K562 (cell line): ENCODE results near the gene TYROBP. TPM values are rescaled to one million over a fixed set of nuclear protein-coding genes. Genes with fewer than 3 reads are reported as not detected.

ENCODE experiments used
- ATAC-seq: fragments of 200-7000 bp; cut with Tn5 transposase; 3 replicates; pipeline ENCODE4 v1.9.1; 2020; ENCODE audit warnings: moderate library complexity
- BruUV-seq: library from RNA; stranded (reverse); fragments of 400-500 nt; replicated peaks from 2 replicates; lab custom pipeline; 2021; lab: Mats Ljungman, UMichigan
- CTCF ChIA-PET: fragments of 300-600 bp; formaldehyde crosslinking; extraction: SDS; loops from one replicate; lab custom pipeline; 2021; ENCODE audit warnings: low intra/inter-chr PET ratio; lab: Yijun Ruan, JAX
- POLR2A ChIA-PET: fragments of 300-600, 350-650 bp; sonication (Branson Sonifier 250); formaldehyde crosslinking; extraction: SDS; loops from one replicate; lab custom pipeline; 2021; ENCODE audit warnings: antibody characterized with exemption, inconsistent platforms; lab: Yijun Ruan, JAX
- DNase-seq, 4 experiments: peaks; one replicate each; pipeline versions ENCODE4 v3.0.0 to v3.0.0-alpha.2; 2011 to 2018; ENCODE audit warnings: low spot score in 3 of 4, mixed read lengths in 3 of 4; ENCODE audit errors: extremely low read depth in 1 of 4
- FAIRE-seq: peaks from 2 replicates; lab custom pipeline; 2011; peaks lifted over from hg19 to GRCh38; lab: Jason Lieb, UNC
- H2AFZ ChIP-seq: 2 replicates; pipeline ENCODE4 v1.6.0; 2011; ENCODE audit warnings: low read depth, low read length, control low read depth, inconsistent platforms
- H3K27ac ChIP-seq: fragments of 200-600 bp; 3 replicates; pipeline ENCODE4 v1.8.0; 2011; ENCODE audit warnings: low read depth, mild to moderate bottlenecking, control low read depth, inconsistent platforms, low read length, moderate library complexity, mixed read lengths; ENCODE audit errors: extremely low read depth
- H3K27me3 ChIP-seq, 2 experiments: fragments of 300-600 bp in 1 of 2; 2 replicates in 1 of 2; 3 replicates in 1 of 2; pipeline versions ENCODE4 v1.6.0 to v1.8.0; 2011; ENCODE audit warnings: inconsistent platforms in 2 of 2, low read length in 2 of 2, mild to moderate bottlenecking in 1 of 2, mixed read lengths in 1 of 2, moderate library complexity in 1 of 2; ENCODE audit not compliant: control insufficient read depth in 2 of 2, insufficient read depth in 2 of 2
- H3K36me3 ChIP-seq: fragments of 300-600 bp; 3 replicates; pipeline ENCODE4 v1.8.0; 2011; ENCODE audit warnings: mild to moderate bottlenecking, low read length, inconsistent platforms; ENCODE audit not compliant: control insufficient read depth, insufficient read depth
- H3K4me1 ChIP-seq, 2 experiments: fragments of 200-600 bp in 1 of 2; replicated peaks in 1 of 2; 2 replicates in 1 of 2; 3 replicates in 1 of 2; pipeline versions ENCODE4 v1.5.1 to v1.8.0; 2011; ENCODE audit warnings: inconsistent platforms in 2 of 2, low read length in 2 of 2, mild to moderate bottlenecking in 1 of 2, mixed read lengths in 1 of 2, moderate library complexity in 1 of 2; ENCODE audit not compliant: control insufficient read depth in 2 of 2, insufficient read depth in 2 of 2
- H3K4me2 ChIP-seq: 2 replicates; pipeline ENCODE4 v1.6.1; 2011; ENCODE audit warnings: low read length, control low read depth, inconsistent platforms, mixed read lengths; ENCODE audit not compliant: insufficient read depth
- H3K4me3 ChIP-seq: fragments of 200-600 bp; sonication (generic), shearing (Covaris generic); 2 replicates; pipeline ENCODE4 v1.5.1; 2016; ENCODE audit warnings: control low read depth, inconsistent platforms
- H3K79me2 ChIP-seq: fragments of 200-600 bp; 3 replicates; pipeline ENCODE4 v1.8.0; 2011; ENCODE audit warnings: low read length, inconsistent platforms; ENCODE audit not compliant: control insufficient read depth, insufficient read depth
- H3K9ac ChIP-seq, 2 experiments: 2 replicates each; pipeline versions ENCODE4 v1.6.0 to v1.6.1; 2011; ENCODE audit warnings: low read depth in 2 of 2, low read length in 2 of 2, control low read depth in 1 of 2, inconsistent platforms in 1 of 2, mild to moderate bottlenecking in 1 of 2, mixed read lengths in 1 of 2; ENCODE audit not compliant: insufficient read depth in 1 of 2
- H3K9me1 ChIP-seq: one replicate; pipeline ENCODE4 v1.6.0; 2011; ENCODE audit warnings: inconsistent platforms, mild to moderate bottlenecking, low read length, moderate library complexity; ENCODE audit not compliant: control insufficient read depth, insufficient read depth
- H3K9me3 ChIP-seq: replicated peaks from 2 replicates; pipeline ENCODE4 v1.5.1; 2011; ENCODE audit warnings: low read depth, low read length, inconsistent platforms; ENCODE audit not compliant: control insufficient read depth, insufficient read depth
- H4K20me1 ChIP-seq: replicated peaks from 2 replicates; pipeline ENCODE4 v1.6.1; 2011; ENCODE audit warnings: low read length, inconsistent platforms, mixed read lengths; ENCODE audit not compliant: control insufficient read depth, insufficient read depth
- ARID2 ChIP-seq: fragments of 450-650 bp; IDR thresholded peaks from 2 replicates; pipeline ENCODE4 v1.6.1; 2017; ENCODE audit warnings: antibody characterized with exemption, mild to moderate bottlenecking
- CC2D1A ChIP-seq: fragments of 450-650 bp; IDR thresholded peaks from 2 replicates; pipeline ENCODE4 v1.6.1; 2017; ENCODE audit warnings: mild to moderate bottlenecking
- CTCFL ChIP-seq: IDR thresholded peaks from 2 replicates; pipeline ENCODE4 v1.6.1; 2011; ENCODE audit warnings: borderline replicate concordance, low read depth, mild to moderate bottlenecking, moderate library complexity, low read length; ENCODE audit not compliant: insufficient read depth, poor library complexity, severe bottlenecking
- DEAF1 ChIP-seq: fragments of 450-650 bp; formaldehyde crosslinking; IDR thresholded peaks from 2 replicates; pipeline ENCODE4 v1.4.0; 2020; ENCODE audit warnings: mild to moderate bottlenecking, moderate library complexity
- MAX ChIP-seq: sonication (generic); formaldehyde crosslinking; IDR thresholded peaks from 2 replicates; pipeline ENCODE4 v1.9.0; 2022; ENCODE audit warnings: mild to moderate bottlenecking, missing genetic modification reagents
- PBX2 ChIP-seq, 2 experiments: IDR thresholded peaks in 1 of 2; conservative IDR thresholded peaks in 1 of 2; 2 replicates each; pipeline ENCODE4 v1.6.1; 2016; ENCODE audit warnings: low read depth in 2 of 2, mild to moderate bottlenecking in 1 of 2, missing compliant biosample characterization in 1 of 2, missing genetic modification characterization in 1 of 2, moderate library complexity in 1 of 2
- RAD21 ChIP-seq, 2 experiments: fragments of 250-450 bp in 1 of 2; fragments of 450-650 bp in 1 of 2; sonication (Bioruptor Pico) in 1 of 2; formaldehyde crosslinking in 1 of 2; IDR thresholded peaks in 1 of 2; conservative IDR thresholded peaks in 1 of 2; 2 replicates each; pipeline versions ENCODE4 v1.4.0 to v1.8.0; 2020 to 2022; ENCODE audit warnings: mild to moderate bottlenecking in 2 of 2, moderate library complexity in 1 of 2
- SIN3B ChIP-seq: fragments of 450-650 bp; IDR thresholded peaks from 2 replicates; pipeline ENCODE4 v1.6.1; 2017; ENCODE audit warnings: low read depth, mild to moderate bottlenecking, moderate library complexity
- TCF7 ChIP-seq: sonication (generic); IDR thresholded peaks from 2 replicates; pipeline ENCODE4 v1.6.1; 2016; ENCODE audit warnings: antibody characterized with exemption, borderline replicate concordance
- ZFP91 ChIP-seq: sonication (generic); formaldehyde crosslinking; IDR thresholded peaks from 2 replicates; pipeline ENCODE4 v1.8.0; 2022; ENCODE audit warnings: mild to moderate bottlenecking, missing genetic modification reagents
- WGBS: fragments of 100-300 bp; shearing (Covaris generic); methylation state at CpG from one replicate; pipeline ENCODE4 v1.1.6; 2016; ENCODE audit warnings: low coverage, mixed read lengths; ENCODE audit not compliant: insufficient coverage; ENCODE audit errors: missing lambda C conversion rate; 5-methylcytosine and 5-hydroxymethylcytosine counted together
- in situ Hi-C: fragments of 300-500 bp; cut with MboI; formaldehyde crosslinking; loops from 4 replicates; pipeline ENCODE4 v1.15.0; 2018; ENCODE audit warnings: inconsistent platforms, mixed read lengths
- intact Hi-C: fragments of 100-400 bp; cut with micrococcal nuclease; formaldehyde crosslinking; loops from 2 replicates; pipeline ENCODE4 v1.14.2; 2022
- polyA plus RNA-seq, 8 experiments: library from polyadenylated mRNA; depleted of rRNA in 4 of 8; stranded (reverse) in 5 of 8; unstranded in 3 of 8; fragments of >200 nt; fragmentation: Nextera tagmentation in 2 of 8; fragmentation: Illumina TruSeq in 1 of 8; extraction: Ambion mirVana in 2 of 8; extraction: Trizol in 1 of 8; gene quantifications; 2 replicates each; pipeline versions ENCODE4 v1.2.1 to v1.2.3, GENCODE V29; 2011 to 2014; ENCODE audit warnings: inconsistent platforms in 1 of 8, missing spikeins in 1 of 8
- total RNA-seq, 7 experiments: library from RNA; depleted of rRNA in 6 of 7; stranded (reverse); fragments of >200 nt in 6 of 7; fragmentation: Illumina TruSeq in 2 of 7; extraction: Trizol in 2 of 7; gene quantifications; 2 replicates each; pipeline versions ENCODE4 v1.2.1 to v1.2.3, GENCODE V29; 2011 to 2021; ENCODE audit warnings: low replicate concordance in 1 of 7

Gene TYROBP
- total and polyA plus RNA-seq, 9 of the 15 experiments (the other 6 are each of a cell fraction or from before 2014, with no cell fraction given): 0.72 to 8.2 (median 2.4) TPM

- H3K9ac ChIP-seq: no peak overlapping the region
- H2AFZ ChIP-seq: no peak overlapping the region
- peaks cover 8 to 12% of the 10 kb centered on the region in 2 experiments; a peak in 4 of 5 replicates for H3K4me1 ChIP-seq
- POLR2A ChIA-PET: interaction anchor here (0.7 kb wide), 1 partner anchor 12 kb away, joined by 3 read pairs; no protein-coding TSS in a partner anchor
- CTCF ChIA-PET: interaction anchor here (0.5 to 3.2 kb wide), 7 partner anchors 12 to 62 kb away, joined by 3 to 42 read pairs (median 5); no protein-coding TSS in a partner anchor
- FAIRE-seq (peak; percentile 85), DNase-seq (peak; percentile 45 to 68 (median 52)), ATAC-seq (peak; percentile 44; the same call in 1 of the 3 replicates)
- H3K9me1 ChIP-seq: no peaks in the 10 kb centered on the region
- no peak overlapping the region for H3K4me2 ChIP-seq
- H3K27ac ChIP-seq: no peak overlapping the region
- H3K27me3 ChIP-seq: peaks cover 9 to 19% of the 10 kb centered on the region in 2 experiments; a peak in 4 of 5 replicates
- H3K79me2 ChIP-seq: no peaks in the 10 kb centered on the region
- H4K20me1 ChIP-seq: peaks cover 8% of the 10 kb centered on the region; the same call in 1 of the 2 replicates
- BruUV-seq: no TSS peak
- H3K36me3 ChIP-seq: no peaks in the 10 kb centered on the region
- in situ Hi-C loops: no loop called here
- no peak overlapping the region for H3K4me3 ChIP-seq
- no peaks in the 10 kb centered on the region for H3K9me3 ChIP-seq
- intact Hi-C loops: loop anchor here (1.0 kb wide), 1 partner anchor 49 kb away; no protein-coding TSS in a partner anchor
- WGBS: 3% methylated on average over 8 of the region's 8 CpGs
- peak; percentile 91 to 94 for TF ChIP-seq RAD21 (CRISPR knock-in tag; conservative IDR thresholded peaks at IDR 0.05 in 1 of 2, IDR thresholded peaks at IDR 0.05 in 1 of 2)
- TF ChIP-seq PBX2 (CRISPR knock-in tag; IDR thresholded peaks at IDR 0.05; ENCODE audit: low read depth): no peak
- peak; percentile 32; the same call in 1 of the 2 replicates for TF ChIP-seq PBX2 (tag; conservative IDR thresholded peaks at IDR 0.05; ENCODE audit: low read depth)
- no peak for TF ChIP-seq SIN3B
- no peak for TF ChIP-seq MAX
- TF ChIP-seq ZFP91 (CRISPR knock-in tag): no peak
- peak; percentile 90 for TF ChIP-seq DEAF1 (CRISPR knock-in tag)
- no peak for TF ChIP-seq TCF7
- peak; percentile 27; the same call in 1 of the 2 replicates for TF ChIP-seq CC2D1A
- no peak for TF ChIP-seq CTCFL
- TF ChIP-seq ARID2: peak; percentile 36; the same call in 1 of the 2 replicates
Measured at GRCh38 chr19:35882114-35882832, 25.8 kb downstream of the TYROBP start.
